ENCODE results near the gene SLC25A1. TPM values are rescaled to one million over a fixed set of nuclear protein-coding genes. Genes with fewer than 3 reads are reported as not detected.

The SLC25A1 gene
- total RNA-seq, 1 donor from 2014 or later: 97.9 TPM

DNA sequence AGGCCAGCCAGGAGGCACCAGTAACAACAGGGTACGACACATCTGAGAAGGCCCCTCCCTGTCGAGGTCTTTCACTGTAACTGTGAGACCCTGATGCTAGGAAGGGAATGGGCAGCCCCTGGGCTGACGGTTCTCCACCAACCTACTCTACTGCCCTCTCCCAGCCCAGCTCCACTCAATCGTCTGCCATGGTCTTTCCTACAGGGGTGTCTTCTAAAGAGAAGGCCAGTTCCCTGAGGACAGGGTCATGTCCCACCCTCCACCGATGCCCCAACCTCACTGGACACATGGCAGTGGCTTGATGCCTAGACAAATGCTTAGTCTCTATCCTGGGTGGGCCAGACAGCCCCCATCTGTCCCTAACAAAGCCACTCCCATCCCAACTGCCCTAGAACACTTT lies 46.0 kb upstream of the SLC25A1 start:
- no peak overlapping the region for H3K4me3 Mint-ChIP-seq (ENCODE audit: unreplicated experiment)
- no peaks in the 10 kb centered on the region for H3K27me3 Mint-ChIP-seq (ENCODE audit: low read depth, unreplicated experiment)
- no peaks in the 10 kb centered on the region for H3K27me3 ChIP-seq (ENCODE audit: insufficient read depth, low read length)
- H4K20me1 ChIP-seq (ENCODE audit: insufficient read depth, low read length): no peaks in the 10 kb centered on the region
- FAIRE-seq (no peak), DNase-seq (ENCODE audit: low read depth) (no peak)
- H3K9me3 ChIP-seq (ENCODE audit: insufficient read depth, low read depth, low read length): no peaks in the 10 kb centered on the region
- no peak overlapping the region for H3K27ac ChIP-seq (ENCODE audit: low read depth, low read length)
- no peaks in the 10 kb centered on the region for H3K4me1 ChIP-seq (ENCODE audit: insufficient read depth, low read length)
- H2AFZ ChIP-seq (ENCODE audit: low read depth, low read length): no peak overlapping the region
- H3K36me3 Mint-ChIP-seq (ENCODE audit: low read depth, unreplicated experiment): peaks cover 57% of the 10 kb centered on the region
- peaks cover 8% of the 10 kb centered on the region for H3K36me3 ChIP-seq (ENCODE audit: insufficient read depth, low read length)
- no peak overlapping the region for H3K4me3 ChIP-seq (ENCODE audit: insufficient read depth, low read depth, low read length)
- no peak for TF ChIP-seq EZH2 (IDR thresholded peaks at IDR 0.05; ENCODE audit: insufficient read depth, low read length)
- TF ChIP-seq, protein P1, sequence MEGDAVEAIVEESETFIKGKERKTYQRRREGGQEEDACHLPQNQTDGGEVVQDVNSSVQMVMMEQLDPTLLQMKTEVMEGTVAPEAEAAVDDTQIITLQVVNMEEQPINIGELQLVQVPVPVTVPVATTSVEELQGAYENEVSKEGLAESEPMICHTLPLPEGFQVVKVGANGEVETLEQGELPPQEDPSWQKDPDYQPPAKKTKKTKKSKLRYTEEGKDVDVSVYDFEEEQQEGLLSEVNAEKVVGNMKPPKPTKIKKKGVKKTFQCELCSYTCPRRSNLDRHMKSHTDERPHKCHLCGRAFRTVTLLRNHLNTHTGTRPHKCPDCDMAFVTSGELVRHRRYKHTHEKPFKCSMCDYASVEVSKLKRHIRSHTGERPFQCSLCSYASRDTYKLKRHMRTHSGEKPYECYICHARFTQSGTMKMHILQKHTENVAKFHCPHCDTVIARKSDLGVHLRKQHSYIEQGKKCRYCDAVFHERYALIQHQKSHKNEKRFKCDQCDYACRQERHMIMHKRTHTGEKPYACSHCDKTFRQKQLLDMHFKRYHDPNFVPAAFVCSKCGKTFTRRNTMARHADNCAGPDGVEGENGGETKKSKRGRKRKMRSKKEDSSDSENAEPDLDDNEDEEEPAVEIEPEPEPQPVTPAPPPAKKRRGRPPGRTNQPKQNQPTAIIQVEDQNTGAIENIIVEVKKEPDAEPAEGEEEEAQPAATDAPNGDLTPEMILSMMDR (IDR thresholded peaks at IDR 0.05; ENCODE audit: insufficient read depth, low read depth, low read length): no peak
- no peaks in the 10 kb centered on the region for H3K79me2 ChIP-seq (ENCODE audit: insufficient read depth, low read length)
- no peaks in the 10 kb centered on the region for H3K9me3 Mint-ChIP-seq (ENCODE audit: unreplicated experiment)
- H3K4me1 Mint-ChIP-seq (ENCODE audit: low read depth, unreplicated experiment): no peaks in the 10 kb centered on the region
- H3K27ac Mint-ChIP-seq (ENCODE audit: unreplicated experiment): no peak overlapping the region
- no peak overlapping the region for H3K9ac ChIP-seq (ENCODE audit: low read length)
- no peak overlapping the region for H3K4me2 ChIP-seq (ENCODE audit: low read length)

DNA sequence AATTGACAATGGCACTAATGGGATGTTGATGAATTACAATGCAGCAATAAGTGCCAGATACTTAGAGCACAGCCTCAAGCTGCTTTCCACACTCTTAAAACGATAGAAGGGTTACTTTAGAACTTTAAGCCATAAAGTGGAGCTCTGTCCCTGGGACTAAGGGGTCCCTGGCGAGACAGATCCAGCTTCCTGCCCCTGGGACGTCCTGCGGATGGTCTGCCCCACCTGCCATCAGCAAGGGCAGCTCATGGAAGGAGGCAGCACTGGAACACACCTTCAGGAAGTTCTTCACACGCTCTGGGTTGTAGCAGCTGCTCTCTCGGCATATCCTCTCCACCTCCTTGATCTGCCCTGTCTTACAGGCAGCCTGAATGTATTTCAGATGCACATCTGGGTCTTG lies 45.1 kb upstream of the SLC25A1 start:
- Histone ChIP-seq H3K79me2 (ENCODE audit: insufficient read depth, low read length) (no peaks in the 10 kb centered on the region), H3K36me3 (ENCODE audit: insufficient read depth, low read length) (peaks cover 8% of the 10 kb centered on the region), H3K4me1 (ENCODE audit: insufficient read depth, low read length) (no peaks in the 10 kb centered on the region), H3K4me2 (ENCODE audit: low read length) (no peak overlapping the region), H4K20me1 (ENCODE audit: insufficient read depth, low read length) (no peaks in the 10 kb centered on the region), H3K27me3 (ENCODE audit: insufficient read depth, low read length) (no peaks in the 10 kb centered on the region), H2AFZ (ENCODE audit: low read depth, low read length) (no peak overlapping the region), H3K4me3 (ENCODE audit: insufficient read depth, low read depth, low read length) (no peak overlapping the region), H3K27ac (ENCODE audit: low read depth, low read length) (no peak overlapping the region), H3K9me3 (ENCODE audit: insufficient read depth, low read depth, low read length) (no peaks in the 10 kb centered on the region), H3K9ac (ENCODE audit: low read length) (no peak overlapping the region)
- TF ChIP-seq, protein P1 (IDR thresholded peaks at IDR 0.05; ENCODE audit: insufficient read depth, low read depth, low read length): no peak
- no peak for TF ChIP-seq EZH2 (IDR thresholded peaks at IDR 0.05; ENCODE audit: insufficient read depth, low read length)
- peaks cover 53% of the 10 kb centered on the region for H3K36me3 Mint-ChIP-seq (ENCODE audit: low read depth, unreplicated experiment)
- no peaks in the 10 kb centered on the region for H3K27me3 Mint-ChIP-seq (ENCODE audit: low read depth, unreplicated experiment)
- FAIRE-seq (no peak), DNase-seq (ENCODE audit: low read depth) (no peak)
- H3K4me1 Mint-ChIP-seq (ENCODE audit: low read depth, unreplicated experiment): no peaks in the 10 kb centered on the region
- H3K9me3 Mint-ChIP-seq (ENCODE audit: unreplicated experiment): no peaks in the 10 kb centered on the region
- H3K4me3 Mint-ChIP-seq (ENCODE audit: unreplicated experiment): no peak overlapping the region
- no peak overlapping the region for H3K27ac Mint-ChIP-seq (ENCODE audit: unreplicated experiment)

DNA sequence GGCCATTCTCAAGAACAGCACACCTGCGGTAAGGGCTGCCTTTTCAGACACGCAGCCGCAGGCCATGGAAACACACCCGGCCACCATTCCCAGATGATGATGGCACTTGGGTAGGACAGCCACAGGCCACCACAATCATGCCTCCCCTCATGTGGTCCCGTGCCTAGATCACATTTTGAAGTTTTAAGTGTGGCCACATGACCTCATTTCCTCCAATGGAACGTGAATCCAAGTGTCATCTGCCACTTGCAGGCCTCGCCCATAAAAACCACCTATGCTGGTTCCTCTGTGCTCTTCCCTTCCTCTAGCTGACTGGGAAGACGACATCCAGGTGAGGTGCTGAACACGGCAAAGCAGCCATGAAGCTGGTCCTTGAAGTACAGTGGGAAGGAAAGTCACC lies 44.6 kb upstream of the SLC25A1 start:
- TF ChIP-seq, protein P1 (IDR thresholded peaks at IDR 0.05; ENCODE audit: insufficient read depth, low read depth, low read length): no peak
- no peak for TF ChIP-seq EZH2 (IDR thresholded peaks at IDR 0.05; ENCODE audit: insufficient read depth, low read length)
- no peak for DNase-seq (ENCODE audit: low read depth)
- Histone ChIP-seq H3K36me3 (ENCODE audit: insufficient read depth, low read length) (peaks cover 8% of the 10 kb centered on the region), H3K27ac (ENCODE audit: low read depth, low read length) (no peak overlapping the region), H3K27me3 (ENCODE audit: insufficient read depth, low read length) (no peaks in the 10 kb centered on the region), H3K79me2 (ENCODE audit: insufficient read depth, low read length) (no peaks in the 10 kb centered on the region), H3K4me3 (ENCODE audit: insufficient read depth, low read depth, low read length) (no peak overlapping the region), H3K4me1 (ENCODE audit: insufficient read depth, low read length) (no peaks in the 10 kb centered on the region), H4K20me1 (ENCODE audit: insufficient read depth, low read length) (no peaks in the 10 kb centered on the region), H3K4me2 (ENCODE audit: low read length) (no peak overlapping the region), H3K9ac (ENCODE audit: low read length) (no peak overlapping the region), H3K9me3 (ENCODE audit: insufficient read depth, low read depth, low read length) (no peaks in the 10 kb centered on the region), H2AFZ (ENCODE audit: low read depth, low read length) (no peak overlapping the region)
- FAIRE-seq: no peak
- H3K4me1 Mint-ChIP-seq (ENCODE audit: low read depth, unreplicated experiment): no peaks in the 10 kb centered on the region
- H3K27ac Mint-ChIP-seq (ENCODE audit: unreplicated experiment): no peak overlapping the region
- no peaks in the 10 kb centered on the region for H3K27me3 Mint-ChIP-seq (ENCODE audit: low read depth, unreplicated experiment)
- peaks cover 52% of the 10 kb centered on the region for H3K36me3 Mint-ChIP-seq (ENCODE audit: low read depth, unreplicated experiment)
- peak overlapping the region; percentile 40 for H3K4me3 Mint-ChIP-seq (ENCODE audit: unreplicated experiment)
- no peaks in the 10 kb centered on the region for H3K9me3 Mint-ChIP-seq (ENCODE audit: unreplicated experiment)
